ENCODE data around the gene PELO. TPM values are rescaled to one million over a fixed set of nuclear protein-coding genes. Genes with fewer than 3 reads are reported as not detected.

Gene PELO
- polyA plus RNA-seq, 4 donors, result 4.0 to 10.8 (median 9.3) TPM

DNA sequence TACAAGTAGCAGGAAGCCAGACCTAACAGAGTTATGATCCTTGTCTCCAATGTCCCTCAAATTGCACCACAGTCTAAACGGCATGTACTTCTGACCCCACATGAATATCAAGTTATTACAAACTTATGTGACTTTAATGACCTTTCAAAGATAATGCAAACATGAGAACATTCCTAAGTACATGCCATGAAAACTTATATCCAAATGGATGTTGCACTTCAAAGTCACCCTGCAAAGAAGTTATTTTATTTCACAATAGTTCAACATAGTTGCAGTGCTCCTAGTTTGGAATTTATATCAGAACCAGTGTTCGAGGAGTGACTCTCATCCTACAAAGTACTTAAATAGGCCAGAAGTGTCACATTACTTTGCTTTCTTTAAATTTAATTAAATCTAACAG lies 41.2 kb upstream of the PELO start:
- no peak overlapping the region for H3K4me3 ChIP-seq (ENCODE audit: low read depth in 1 of 3, low read length in 3 of 3)
- no peak overlapping the region for H3K27ac ChIP-seq (ENCODE audit: low read depth in 1 of 3, low read length in 2 of 3)
- H3K27me3 ChIP-seq (ENCODE audit: control insufficient read depth in 3 of 3, insufficient read depth in 3 of 3, low read length in 3 of 3), result no peaks in the 10 kb centered on the region
- no peaks in the 10 kb centered on the region for H3K36me3 ChIP-seq (ENCODE audit: control insufficient read depth in 3 of 3, insufficient read depth in 2 of 3, low read depth in 1 of 3, low read length in 3 of 3)
- FAIRE-seq, result no peak
- no peaks in the 10 kb centered on the region for H3K9me3 ChIP-seq (ENCODE audit: control insufficient read depth in 2 of 2, insufficient read depth in 1 of 2, low read depth in 1 of 2, low read length in 1 of 2)
- peaks cover 0 to 4% (median 0%) of the 10 kb centered on the region in 3 donors for H3K4me1 ChIP-seq (ENCODE audit: control insufficient read depth in 3 of 3, insufficient read depth in 2 of 3, low read depth in 1 of 3, low read length in 2 of 3)
- WGBS, 3 donors, result 50 to 55% (median 51%) methylated on average over 2 of the region's 2 CpGs
- peak in 1 of 2 donors; percentile 15 for DNase-seq

DNA sequence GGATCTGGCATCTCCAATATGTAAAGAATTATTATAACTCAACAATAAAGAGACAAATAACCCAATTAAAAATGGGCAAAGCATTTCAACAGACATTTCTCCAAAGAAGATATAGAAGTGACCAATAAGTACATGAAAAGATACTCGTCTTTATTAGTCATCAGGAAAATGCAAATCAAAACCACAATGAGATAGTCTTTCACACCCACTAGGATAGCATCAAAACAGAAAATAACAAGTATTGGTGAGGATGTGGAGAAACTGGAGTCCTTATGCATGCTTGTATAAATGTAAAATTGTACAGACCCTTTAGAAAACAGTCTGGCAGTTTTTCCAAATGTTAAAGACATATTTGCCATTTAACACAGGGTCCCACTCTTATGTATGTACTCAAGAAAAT lies 39.1 kb upstream of the PELO start:
- H3K9me3 ChIP-seq (ENCODE audit: control insufficient read depth in 2 of 2, insufficient read depth in 1 of 2, low read depth in 1 of 2, low read length in 1 of 2), result no peaks in the 10 kb centered on the region
- H3K27me3 ChIP-seq (ENCODE audit: control insufficient read depth in 3 of 3, insufficient read depth in 3 of 3, low read length in 3 of 3), result no peaks in the 10 kb centered on the region
- no peak overlapping the region for H3K4me3 ChIP-seq (ENCODE audit: low read depth in 1 of 3, low read length in 3 of 3)
- H3K27ac ChIP-seq (ENCODE audit: low read depth in 1 of 3, low read length in 2 of 3), result no peak overlapping the region
- FAIRE-seq, result peak; percentile 61
- WGBS, 3 donors, result 46 to 59% (median 52%) methylated on average over 1 of the region's 1 CpG
- H3K4me1 ChIP-seq (ENCODE audit: control insufficient read depth in 3 of 3, insufficient read depth in 2 of 3, low read depth in 1 of 3, low read length in 2 of 3), result peaks cover 0 to under 1% (median 0%) of the 10 kb centered on the region in 3 donors
- no peak for DNase-seq
- H3K36me3 ChIP-seq (ENCODE audit: control insufficient read depth in 3 of 3, insufficient read depth in 2 of 3, low read depth in 1 of 3, low read length in 3 of 3), result no peaks in the 10 kb centered on the region

DNA sequence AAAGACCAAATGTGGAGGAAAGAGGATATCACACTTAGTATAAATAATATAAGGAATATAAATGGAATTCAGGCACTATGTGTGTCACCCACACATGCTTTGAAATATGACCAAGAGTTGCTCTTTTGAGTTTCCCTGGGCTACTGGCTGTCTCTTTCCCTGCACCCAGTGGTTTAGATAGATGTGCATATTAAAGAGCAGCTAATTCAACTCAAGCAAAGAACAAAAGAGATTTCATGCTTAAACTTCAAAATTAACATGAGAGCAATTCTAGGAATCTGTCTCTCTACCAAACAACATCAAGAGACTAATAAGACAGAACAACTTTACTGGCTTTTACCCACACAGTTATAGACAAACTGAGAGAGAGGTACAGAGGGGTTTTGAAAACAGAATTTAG lies 38.0 kb upstream of the PELO start:
- no peak overlapping the region for H3K27ac ChIP-seq (ENCODE audit: low read depth in 1 of 3, low read length in 2 of 3)
- FAIRE-seq, result no peak
- no peaks in the 10 kb centered on the region for H3K27me3 ChIP-seq (ENCODE audit: control insufficient read depth in 3 of 3, insufficient read depth in 3 of 3, low read length in 3 of 3)
- H3K4me1 ChIP-seq (ENCODE audit: control insufficient read depth in 3 of 3, insufficient read depth in 2 of 3, low read depth in 1 of 3, low read length in 2 of 3), result no peaks in the 10 kb centered on the region
- no peak overlapping the region for H3K4me3 ChIP-seq (ENCODE audit: low read depth in 1 of 3, low read length in 3 of 3)
- no peaks in the 10 kb centered on the region for H3K9me3 ChIP-seq (ENCODE audit: control insufficient read depth in 2 of 2, insufficient read depth in 1 of 2, low read depth in 1 of 2, low read length in 1 of 2)
- DNase-seq, result no peak
- H3K36me3 ChIP-seq (ENCODE audit: control insufficient read depth in 3 of 3, insufficient read depth in 2 of 3, low read depth in 1 of 3, low read length in 3 of 3), result no peaks in the 10 kb centered on the region

DNA sequence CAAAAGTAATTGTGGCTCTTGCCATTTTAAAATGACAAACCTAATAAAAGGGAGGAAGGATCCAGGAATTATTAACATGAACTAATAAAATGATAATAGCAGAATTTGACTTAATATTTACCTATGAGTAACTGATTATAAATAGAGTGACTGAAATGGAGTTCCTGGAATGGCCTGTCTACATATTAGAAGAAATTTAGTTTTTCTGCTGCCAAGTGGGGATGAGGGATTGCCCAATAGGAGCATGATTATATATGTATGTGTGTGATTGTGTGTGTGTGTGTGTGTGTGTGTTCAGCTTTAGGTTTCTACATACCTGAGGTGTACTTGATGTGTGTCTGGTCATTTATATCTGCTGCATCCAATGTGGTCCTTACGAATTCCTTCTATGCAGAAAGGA lies 36.6 kb upstream of the PELO start:
- H3K4me1 ChIP-seq (ENCODE audit: control insufficient read depth in 3 of 3, insufficient read depth in 2 of 3, low read depth in 1 of 3, low read length in 2 of 3), result no peaks in the 10 kb centered on the region
- no peak for DNase-seq
- no peak overlapping the region for H3K4me3 ChIP-seq (ENCODE audit: low read depth in 1 of 3, low read length in 3 of 3)
- no peak for FAIRE-seq
- no peaks in the 10 kb centered on the region for H3K27me3 ChIP-seq (ENCODE audit: control insufficient read depth in 3 of 3, insufficient read depth in 3 of 3, low read length in 3 of 3)
- WGBS, 3 donors, result 79 to 94% (median 94%) methylated on average over 1 of the region's 1 CpG
- H3K36me3 ChIP-seq (ENCODE audit: control insufficient read depth in 3 of 3, insufficient read depth in 2 of 3, low read depth in 1 of 3, low read length in 3 of 3), result no peaks in the 10 kb centered on the region
- H3K27ac ChIP-seq (ENCODE audit: low read depth in 1 of 3, low read length in 2 of 3), result no peak overlapping the region
- H3K9me3 ChIP-seq (ENCODE audit: control insufficient read depth in 2 of 2, insufficient read depth in 1 of 2, low read depth in 1 of 2, low read length in 1 of 2), result no peaks in the 10 kb centered on the region

DNA sequence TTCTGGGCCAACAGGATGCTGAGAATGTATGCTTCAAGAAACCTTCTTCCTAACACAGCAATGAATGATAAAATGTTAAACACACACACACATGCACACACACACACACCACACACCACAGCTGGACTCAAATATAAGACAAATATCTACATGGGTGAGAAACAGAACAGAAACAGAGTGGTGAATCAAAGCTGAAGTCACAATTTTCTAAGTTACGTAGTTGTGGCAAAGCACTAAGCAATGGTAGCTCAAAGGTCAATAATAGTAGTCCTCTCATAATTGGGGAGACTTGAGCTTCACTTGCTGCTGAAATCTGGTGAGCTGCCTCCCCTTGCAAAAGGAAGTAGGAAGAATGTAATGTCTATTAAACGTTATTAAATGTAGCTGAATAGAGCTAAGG lies 33.7 kb upstream of the PELO start:
- WGBS, 3 donors, result 63 to 75% (median 65%) methylated on average over 2 of the region's 2 CpGs
- H3K27ac ChIP-seq (ENCODE audit: low read depth in 1 of 3, low read length in 2 of 3), result no peak overlapping the region
- H3K9me3 ChIP-seq (ENCODE audit: control insufficient read depth in 2 of 2, insufficient read depth in 1 of 2, low read depth in 1 of 2, low read length in 1 of 2), result no peaks in the 10 kb centered on the region
- DNase-seq (no peak), FAIRE-seq (no peak)
- H3K27me3 ChIP-seq (ENCODE audit: control insufficient read depth in 3 of 3, insufficient read depth in 3 of 3, low read length in 3 of 3), result no peaks in the 10 kb centered on the region
- no peak overlapping the region for H3K4me3 ChIP-seq (ENCODE audit: low read depth in 1 of 3, low read length in 3 of 3)
- no peaks in the 10 kb centered on the region for H3K4me1 ChIP-seq (ENCODE audit: control insufficient read depth in 3 of 3, insufficient read depth in 2 of 3, low read depth in 1 of 3, low read length in 2 of 3)
- H3K36me3 ChIP-seq (ENCODE audit: control insufficient read depth in 3 of 3, insufficient read depth in 2 of 3, low read depth in 1 of 3, low read length in 3 of 3), result no peaks in the 10 kb centered on the region

DNA sequence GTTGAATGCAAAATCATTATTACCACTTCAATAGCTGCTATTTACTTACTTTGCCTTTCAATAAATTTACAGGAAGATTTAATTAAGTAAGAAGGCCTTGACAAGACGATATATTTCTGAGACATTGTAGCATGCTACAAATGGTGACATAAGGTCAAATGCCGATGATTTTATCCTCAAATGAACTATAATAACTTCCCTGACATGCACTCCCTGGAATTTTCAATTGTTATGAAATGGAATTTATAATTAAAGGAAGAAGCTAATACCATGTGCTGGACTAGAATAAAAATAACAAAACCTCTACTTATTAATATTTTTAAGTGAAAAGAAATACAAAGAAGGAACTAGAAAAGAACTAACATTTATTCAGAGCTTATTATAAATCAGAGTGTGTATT lies 30.2 kb upstream of the PELO start:
- H3K9me3 ChIP-seq (ENCODE audit: control insufficient read depth in 2 of 2, insufficient read depth in 1 of 2, low read depth in 1 of 2, low read length in 1 of 2), result no peaks in the 10 kb centered on the region
- H3K27ac ChIP-seq (ENCODE audit: low read depth in 1 of 3, low read length in 2 of 3), result no peak overlapping the region
- H3K4me3 ChIP-seq (ENCODE audit: low read depth in 1 of 3, low read length in 3 of 3), result no peak overlapping the region
- no peaks in the 10 kb centered on the region for H3K4me1 ChIP-seq (ENCODE audit: control insufficient read depth in 3 of 3, insufficient read depth in 2 of 3, low read depth in 1 of 3, low read length in 2 of 3)
- DNase-seq (no peak), FAIRE-seq (no peak)
- H3K27me3 ChIP-seq (ENCODE audit: control insufficient read depth in 3 of 3, insufficient read depth in 3 of 3, low read length in 3 of 3), result no peaks in the 10 kb centered on the region
- no peaks in the 10 kb centered on the region for H3K36me3 ChIP-seq (ENCODE audit: control insufficient read depth in 3 of 3, insufficient read depth in 2 of 3, low read depth in 1 of 3, low read length in 3 of 3)
- 63 to 91% (median 85%) methylated on average over 2 of the region's 2 CpGs for WGBS, 3 donors

DNA sequence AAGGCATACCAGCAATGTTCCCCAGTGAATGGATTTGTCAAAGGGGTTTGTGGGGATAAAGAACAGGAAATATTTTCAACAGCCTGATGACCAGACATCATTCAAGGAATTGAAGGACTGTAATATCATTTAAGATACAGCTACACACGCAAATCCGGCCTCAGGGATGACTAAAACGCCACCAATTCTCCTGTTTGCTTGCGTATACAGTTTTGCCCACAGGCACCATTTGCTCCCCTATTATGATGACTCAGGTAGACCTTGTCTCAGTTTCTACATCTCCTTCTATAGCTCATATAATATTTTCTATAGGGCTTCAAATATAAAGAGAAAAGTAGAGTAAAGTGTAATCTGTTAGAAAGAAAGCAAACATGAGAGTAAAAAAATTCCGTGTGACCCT lies 29.7 kb upstream of the PELO start:
- H3K4me3 ChIP-seq (ENCODE audit: low read depth in 1 of 3, low read length in 3 of 3), result no peak overlapping the region
- no peaks in the 10 kb centered on the region for H3K36me3 ChIP-seq (ENCODE audit: control insufficient read depth in 3 of 3, insufficient read depth in 2 of 3, low read depth in 1 of 3, low read length in 3 of 3)
- FAIRE-seq (no peak), DNase-seq (no peak)
- no peak overlapping the region for H3K27ac ChIP-seq (ENCODE audit: low read depth in 1 of 3, low read length in 2 of 3)
- H3K27me3 ChIP-seq (ENCODE audit: control insufficient read depth in 3 of 3, insufficient read depth in 3 of 3, low read length in 3 of 3), result no peaks in the 10 kb centered on the region
- H3K9me3 ChIP-seq (ENCODE audit: control insufficient read depth in 2 of 2, insufficient read depth in 1 of 2, low read depth in 1 of 2, low read length in 1 of 2), result no peaks in the 10 kb centered on the region
- no peaks in the 10 kb centered on the region for H3K4me1 ChIP-seq (ENCODE audit: control insufficient read depth in 3 of 3, insufficient read depth in 2 of 3, low read depth in 1 of 3, low read length in 2 of 3)
- WGBS, 3 donors, result 90 to 95% (median 92%) methylated on average over 5 of the region's 5 CpGs

DNA sequence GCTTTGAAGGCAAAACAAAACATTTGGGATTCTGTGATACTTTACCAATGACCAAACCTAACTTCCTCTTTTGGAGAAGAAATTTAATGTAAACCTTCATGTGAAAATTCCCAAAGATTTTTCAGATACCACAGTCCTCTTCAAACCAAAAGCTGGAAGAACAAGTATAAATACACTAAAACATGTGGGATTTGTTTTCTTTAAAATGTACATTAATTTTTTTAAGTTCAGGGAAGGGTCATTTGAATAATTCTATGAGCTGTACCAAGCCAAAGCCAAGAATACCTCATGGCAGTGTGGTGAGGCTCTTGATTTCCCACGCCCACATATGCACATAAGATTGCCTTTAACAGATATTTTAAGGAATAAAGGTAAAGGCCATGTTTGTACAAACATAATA lies 28.4 kb upstream of the PELO start:
- Histone ChIP-seq H3K36me3 (ENCODE audit: control insufficient read depth in 3 of 3, insufficient read depth in 2 of 3, low read depth in 1 of 3, low read length in 3 of 3) (no peaks in the 10 kb centered on the region), H3K27ac (ENCODE audit: low read depth in 1 of 3, low read length in 2 of 3) (no peak overlapping the region), H3K4me3 (ENCODE audit: low read depth in 1 of 3, low read length in 3 of 3) (no peak overlapping the region), H3K9me3 (ENCODE audit: control insufficient read depth in 2 of 2, insufficient read depth in 1 of 2, low read depth in 1 of 2, low read length in 1 of 2) (no peaks in the 10 kb centered on the region), H3K4me1 (ENCODE audit: control insufficient read depth in 3 of 3, insufficient read depth in 2 of 3, low read depth in 1 of 3, low read length in 2 of 3) (no peaks in the 10 kb centered on the region), H3K27me3 (ENCODE audit: control insufficient read depth in 3 of 3, insufficient read depth in 3 of 3, low read length in 3 of 3) (no peaks in the 10 kb centered on the region)
- WGBS, 3 donors, result 88 to 100% (median 100%) methylated on average over 1 of the region's 1 CpG
- FAIRE-seq, result no peak
- DNase-seq, result no peak

DNA sequence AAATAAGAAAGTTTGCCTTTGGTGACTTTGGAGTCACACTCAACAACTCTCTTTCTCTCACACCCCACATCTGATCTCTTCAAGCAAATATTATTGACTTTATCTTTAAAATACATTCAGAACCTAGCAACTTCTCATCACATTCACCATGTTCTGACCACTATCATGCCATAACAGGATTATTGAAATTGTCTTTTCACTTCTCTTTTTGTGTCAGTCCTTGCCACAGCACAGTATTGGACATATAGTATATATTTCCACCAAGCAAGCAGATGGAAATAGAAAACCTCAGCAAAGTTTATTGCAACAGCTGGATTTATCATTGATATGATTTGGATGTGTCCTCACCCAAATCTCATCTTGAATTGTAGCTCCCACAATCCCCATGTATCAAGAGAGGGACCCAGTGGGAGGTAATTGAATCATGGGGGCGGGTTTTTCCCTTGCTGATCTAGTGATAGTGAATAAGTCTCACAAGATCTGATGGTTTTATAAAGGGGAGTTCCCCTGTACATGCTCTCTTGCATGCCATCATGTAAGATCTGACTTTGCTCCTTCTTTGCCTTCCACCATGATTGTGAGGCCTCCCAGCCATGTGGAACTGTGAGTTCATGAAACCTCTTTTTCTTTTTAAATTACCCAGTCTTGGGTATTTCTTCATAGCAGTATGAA lies 26.9 kb upstream of the PELO start:
- Histone ChIP-seq H3K4me1 (ENCODE audit: control insufficient read depth in 3 of 3, insufficient read depth in 2 of 3, low read depth in 1 of 3, low read length in 2 of 3) (no peaks in the 10 kb centered on the region), H3K4me3 (ENCODE audit: low read depth in 1 of 3, low read length in 3 of 3) (no peak overlapping the region), H3K27me3 (ENCODE audit: control insufficient read depth in 3 of 3, insufficient read depth in 3 of 3, low read length in 3 of 3) (no peaks in the 10 kb centered on the region), H3K36me3 (ENCODE audit: control insufficient read depth in 3 of 3, insufficient read depth in 2 of 3, low read depth in 1 of 3, low read length in 3 of 3) (no peaks in the 10 kb centered on the region), H3K27ac (ENCODE audit: low read depth in 1 of 3, low read length in 2 of 3) (no peak overlapping the region), H3K9me3 (ENCODE audit: control insufficient read depth in 2 of 2, insufficient read depth in 1 of 2, low read depth in 1 of 2, low read length in 1 of 2) (no peaks in the 10 kb centered on the region)
- WGBS, 3 donors, result 89 to 95% (median 93%) methylated on average over 1 of the region's 1 CpG
- no peak for FAIRE-seq
- no peak for DNase-seq
